Hepatocyte (in vitro differentiated cells): Measurements from ENCODE around the gene EPO. TPM values are rescaled to one million over a fixed set of nuclear protein-coding genes. Genes with fewer than 3 reads are reported as not detected.

ENCODE experiments used
- DNase-seq: peaks from one replicate; pipeline ENCODE4 v3.0.0-alpha.2; 2016; ENCODE audit warnings: low spot score
- H2AFZ ChIP-seq: fragments of 200-600 bp; sonication (generic); 2 replicates; pipeline ENCODE4 v1.6.0; 2016; ENCODE audit warnings: antibody characterized with exemption, mild to moderate bottlenecking
- H3K27ac ChIP-seq: fragments of 200-600 bp; sonication (generic); 2 replicates; pipeline ENCODE4 v1.5.1; 2016; ENCODE audit warnings: mild to moderate bottlenecking
- H3K27me3 ChIP-seq: fragments of 200-600 bp; sonication (generic); 2 replicates; pipeline ENCODE4 v1.6.1; 2016
- H3K36me3 ChIP-seq: fragments of 200-600 bp; sonication (generic); replicated peaks from 2 replicates; pipeline ENCODE4 v1.5.1; 2016; ENCODE audit warnings: low read depth; ENCODE audit not compliant: insufficient read depth
- H3K4me1 ChIP-seq: fragments of 200-600 bp; sonication (generic); 2 replicates; pipeline ENCODE4 v1.5.1; 2016; ENCODE audit warnings: mild to moderate bottlenecking, moderate library complexity; ENCODE audit not compliant: insufficient read depth
- H3K4me2 ChIP-seq: fragments of 200-600 bp; sonication (generic); 2 replicates; pipeline ENCODE4 v1.6.0; 2016
- H3K4me3 ChIP-seq: fragments of 200-600 bp; sonication (generic); 2 replicates; pipeline ENCODE4 v1.5.1; 2016; ENCODE audit warnings: mild to moderate bottlenecking
- H3K79me2 ChIP-seq: fragments of 200-600 bp; sonication (generic); 2 replicates; pipeline ENCODE4 v1.6.0; 2017; ENCODE audit warnings: mild to moderate bottlenecking
- H3K9me2 ChIP-seq: fragments of 200-600 bp; sonication (generic); replicated peaks from 2 replicates; pipeline ENCODE4 v1.6.0; 2017; ENCODE audit warnings: mild to moderate bottlenecking; ENCODE audit not compliant: insufficient read depth
- H3K9me3 ChIP-seq: fragments of 200-600 bp; sonication (generic); 2 replicates; pipeline ENCODE4 v1.5.1; 2016; ENCODE audit warnings: low read depth, mild to moderate bottlenecking
- H4K20me1 ChIP-seq: fragments of 200-600 bp; sonication (generic); 2 replicates; pipeline ENCODE4 v1.6.0; 2016; ENCODE audit warnings: mild to moderate bottlenecking; ENCODE audit not compliant: insufficient read depth, poor library complexity, severe bottlenecking
- CTCF ChIP-seq: fragments of 200-600 bp; sonication (generic); IDR thresholded peaks from 2 replicates; pipeline ENCODE4 v1.5.1; 2016; ENCODE audit warnings: antibody characterized with exemption, mild to moderate bottlenecking; ENCODE audit not compliant: poor library complexity
- EZH2 ChIP-seq: fragments of 200-600 bp; sonication (generic); IDR thresholded peaks from 2 replicates; pipeline ENCODE4 v1.6.1; 2016; ENCODE audit warnings: antibody characterized with exemption, mild to moderate bottlenecking, borderline replicate concordance
- EZH2phosphoT487 ChIP-seq: fragments of 200-600 bp; sonication (generic); IDR thresholded peaks from one replicate; pipeline ENCODE4 v1.6.1; 2018; ENCODE audit warnings: antibody characterized with exemption, mild to moderate bottlenecking, low read depth, moderate library complexity; ENCODE audit not compliant: unreplicated experiment, severe bottlenecking
- WGBS: methylation state at CpG from one replicate; pipeline ENCODE4 v1.1.6; 2016; ENCODE audit warnings: low lambda C conversion rate; ENCODE audit errors: missing lambda C conversion rate; 5-methylcytosine and 5-hydroxymethylcytosine counted together
- polyA plus RNA-seq: library from polyadenylated mRNA; unstranded; fragments of >200 nt; fragmentation: Nextera tagmentation; extraction: Ambion mirVana; gene quantifications from 2 replicates; pipeline ENCODE4 v1.2.1, GENCODE V29; 2016
- total RNA-seq: library from RNA; depleted of rRNA; stranded (reverse); fragments of >200 nt; gene quantifications from 2 replicates; pipeline ENCODE4 v1.2.3, GENCODE V29; 2014

Gene EPO
- total and polyA plus RNA-seq, 2 experiments from 2014 or later, result 1.3 TPM; not detected in 1

DNA sequence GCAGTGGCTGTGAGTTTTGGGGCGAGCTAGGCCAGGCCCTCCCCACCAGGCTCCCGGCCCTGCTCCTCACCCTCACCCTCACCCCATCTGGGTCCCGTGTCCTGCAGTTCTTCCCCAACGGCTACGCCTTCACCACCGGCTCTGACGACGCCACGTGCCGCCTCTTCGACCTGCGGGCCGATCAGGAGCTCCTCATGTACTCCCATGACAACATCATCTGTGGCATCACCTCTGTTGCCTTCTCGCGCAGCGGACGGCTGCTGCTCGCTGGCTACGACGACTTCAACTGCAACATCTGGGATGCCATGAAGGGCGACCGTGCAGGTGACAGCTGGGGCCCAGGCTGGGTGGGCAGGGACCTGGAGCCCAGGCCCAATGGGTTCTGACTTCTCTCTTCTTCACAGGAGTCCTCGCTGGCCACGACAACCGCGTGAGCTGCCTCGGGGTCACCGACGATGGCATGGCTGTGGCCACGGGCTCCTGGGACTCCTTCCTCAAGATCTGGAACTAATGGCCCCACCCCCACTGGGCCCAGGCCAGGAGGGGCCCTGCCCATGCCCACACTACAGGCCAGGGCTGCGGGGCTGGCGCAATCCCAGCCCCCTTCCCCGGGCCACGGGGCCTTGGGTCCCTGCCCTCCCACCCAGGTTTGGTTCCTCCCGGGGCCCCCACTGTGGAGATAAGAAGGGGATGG, 41.8 kb upstream of the EPO start:
- Histone ChIP-seq H3K4me2 (no peak overlapping the region), H3K4me1 (peaks cover 20% of the 10 kb centered on the region), H3K4me3 (no peak overlapping the region), H3K36me3 (no peaks in the 10 kb centered on the region), H2AFZ (no peak overlapping the region), H3K27ac (peak overlapping the region; percentile 53), H3K79me2 (peaks cover 48% of the 10 kb centered on the region), H3K9me3 (no peaks in the 10 kb centered on the region), H3K9me2 (no peaks in the 10 kb centered on the region), H3K27me3 (no peaks in the 10 kb centered on the region), H4K20me1 (peaks cover 55% of the 10 kb centered on the region)
- TF ChIP-seq CTCF (no peak), EZH2 (no peak), EZH2phosphoT487 (no peak)
- 93% methylated on average over 24 of the region's 35 CpGs for WGBS
- DNase-seq, result peak; percentile 10

- peak; percentile 26 for DNase-seq
- H3K36me3 ChIP-seq, result no peaks in the 10 kb centered on the region
Measured at GRCh38 chr7:100679129-100679926, 40.9 kb upstream of the EPO start.

DNA sequence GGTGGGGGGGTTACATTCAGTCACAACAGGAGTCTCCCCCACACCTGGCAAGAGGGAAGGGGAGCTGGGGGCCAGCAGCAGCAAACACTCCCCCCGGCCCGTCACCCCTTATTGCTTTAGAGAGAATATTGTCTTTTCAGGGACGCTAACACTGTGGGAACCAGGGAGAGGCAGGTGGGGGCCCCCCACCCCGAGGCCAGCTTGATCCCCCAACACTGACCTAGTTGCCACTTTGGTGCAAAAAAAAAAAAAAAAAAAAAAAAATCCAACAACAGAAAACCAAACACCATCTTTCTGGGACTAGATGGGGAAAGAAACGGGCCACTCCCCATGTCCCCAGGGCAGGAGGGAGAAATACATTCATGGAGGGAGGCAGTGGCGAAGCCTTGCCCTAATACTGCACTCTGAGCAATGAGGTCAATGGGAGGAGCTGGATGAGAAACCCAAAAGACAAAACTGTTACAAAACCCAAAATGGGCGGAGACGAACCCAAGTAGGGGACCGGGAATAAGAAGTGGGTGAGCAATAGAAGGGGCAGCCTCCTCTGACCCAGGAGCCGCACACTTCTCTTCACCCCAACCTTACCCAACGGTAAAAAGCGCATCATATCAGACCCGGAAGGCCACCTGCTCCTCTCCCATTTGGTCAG, 40.2 kb upstream of the EPO start:
- DNase-seq, result no peak
- Histone ChIP-seq H2AFZ (no peak overlapping the region), H3K79me2 (peaks cover 36% of the 10 kb centered on the region), H3K36me3 (no peaks in the 10 kb centered on the region), H3K27ac (no peak overlapping the region), H4K20me1 (peaks cover 47% of the 10 kb centered on the region), H3K4me2 (no peak overlapping the region), H3K9me3 (no peaks in the 10 kb centered on the region), H3K4me1 (peaks cover 20% of the 10 kb centered on the region), H3K9me2 (no peaks in the 10 kb centered on the region), H3K4me3 (no peak overlapping the region), H3K27me3 (no peaks in the 10 kb centered on the region)
- 91% methylated on average over 13 of the region's 13 CpGs for WGBS
- TF ChIP-seq EZH2 (no peak), EZH2phosphoT487 (no peak), CTCF (no peak)

More at GRCh38 chr7:100679129-100679926, 40.9 kb upstream of the EPO start:
- no peak overlapping the region for H3K4me3 ChIP-seq
- H3K9me2 ChIP-seq, result no peaks in the 10 kb centered on the region
- no peak overlapping the region for H3K4me2 ChIP-seq
- peaks cover 54% of the 10 kb centered on the region for H4K20me1 ChIP-seq
- H3K4me1 ChIP-seq, result peaks cover 20% of the 10 kb centered on the region
- peaks cover 42% of the 10 kb centered on the region for H3K79me2 ChIP-seq
- H3K27me3 ChIP-seq, result no peaks in the 10 kb centered on the region
- WGBS, result 79% methylated on average over 12 of the region's 13 CpGs
- peak overlapping the region; percentile 53 for H3K27ac ChIP-seq
- TF ChIP-seq EZH2phosphoT487 (no peak), CTCF (no peak), EZH2 (no peak)
- H3K9me3 ChIP-seq, result no peaks in the 10 kb centered on the region
- no peak overlapping the region for H2AFZ ChIP-seq
